Sigmoid colon (tissue), 4 donors: ENCODE results near the gene PIP4K2C.

Experiments used
- CTCF ChIP-seq, 4 experiments: fragments of 450-650 bp in 3 of 4; fragments of 200-600 bp in 1 of 4; IDR thresholded peaks; one replicate each; pipeline ENCODE4 v1.5.1; 2016 to 2019; ENCODE audit warnings: antibody characterized with exemption in 4 of 4, mild to moderate bottlenecking in 3 of 4, moderate library complexity in 2 of 4
- POLR2A ChIP-seq, 2 donors: fragments of 450-650 bp; IDR thresholded peaks; one replicate each; pipeline ENCODE4 v1.6.1; 2016; ENCODE audit warnings: antibody characterized with exemption in 2 of 2, mild to moderate bottlenecking in 2 of 2, moderate library complexity in 2 of 2
- POLR2AphosphoS5 ChIP-seq, 4 donors: sonication (generic); formaldehyde crosslinking; IDR thresholded peaks; one replicate each; pipeline ENCODE4 v1.6.1; 2017; ENCODE audit warnings: antibody characterized with exemption in 4 of 4

DNA sequence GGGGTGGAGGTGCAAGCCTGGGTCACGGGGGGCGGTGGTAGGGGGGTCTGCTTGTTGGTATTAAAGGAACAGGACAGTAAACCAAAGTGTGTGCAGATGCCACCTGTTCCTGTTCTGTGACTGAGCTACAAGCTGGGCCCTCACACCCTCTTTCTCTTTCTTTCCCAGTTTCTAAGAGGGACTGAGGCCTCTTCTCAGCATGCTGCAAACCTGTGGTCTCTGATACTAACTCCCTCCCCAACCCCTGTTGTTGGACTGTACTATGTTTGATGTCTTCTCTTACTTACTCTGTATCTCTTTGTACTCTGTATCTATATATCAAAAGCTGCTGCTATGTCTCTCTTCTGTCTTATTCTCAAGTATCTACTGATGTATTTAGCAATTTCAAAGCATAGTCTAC is 6.9 kb upstream of the PIP4K2C start:
- TF ChIP-seq POLR2A (IDR thresholded peaks at IDR 0.05) (no peak), POLR2AphosphoS5 (IDR thresholded peaks at IDR 0.05) (no peak), CTCF (IDR thresholded peaks at IDR 0.05) (no peak)
